Activated T-cell treated with anti-CD3 and anti-CD28 coated beads, Interleukin-2, amount 50 U/mL, for 24 hours (primary cell): ENCODE measurements around the gene N4BP3.
A peak's percentile ranks its signal among the peaks of the same experiment; 100 is the strongest.
"Not testable (repeated sequence)": the region's sequence is repeated elsewhere in the genome, so short reads cannot be mapped to it uniquely, and the experiment has no call there.

ENCODE experiments used
- DNase-seq: peaks from one replicate; pipeline ENCODE4 v3.0.0-alpha.2; 2020
- H3K27ac Mint-ChIP-seq: 2 replicates; pipeline ENCODE4 v1.8.0; 2020; ENCODE audit warnings: mild to moderate bottlenecking, mixed read lengths
- H3K27me3 Mint-ChIP-seq: 2 replicates; pipeline ENCODE4 v1.8.0; 2020; ENCODE audit warnings: mixed read lengths
- H3K36me3 Mint-ChIP-seq: 2 replicates; pipeline ENCODE4 v1.8.0; 2020; ENCODE audit warnings: low read depth, mixed read lengths
- H3K4me1 Mint-ChIP-seq: 2 replicates; pipeline ENCODE4 v1.8.0; 2020; ENCODE audit warnings: low read depth, mixed read lengths
- H3K4me3 Mint-ChIP-seq: 2 replicates; pipeline ENCODE4 v1.8.0; 2020; ENCODE audit warnings: mild to moderate bottlenecking, moderate library complexity, mixed read lengths
- H3K9me3 Mint-ChIP-seq: 2 replicates; pipeline ENCODE4 v1.8.0; 2020; ENCODE audit warnings: mixed read lengths

Gene N4BP3

GRCh38 chr5:178083922-178084321, 29.4 kb upstream of the N4BP3 start:
- Mint-ChIP-seq H3K4me1 (no peaks in the 10 kb centered on the region), H3K4me3 (no peak overlapping the region), H3K27ac (no peak overlapping the region), H3K36me3 (no peaks in the 10 kb centered on the region), H3K9me3 (no peaks in the 10 kb centered on the region), H3K27me3 (peaks cover 15% of the 10 kb centered on the region)
- no peak for DNase-seq

- peaks cover 15% of the 10 kb centered on the region for H3K27me3 Mint-ChIP-seq
- no peak for DNase-seq
- H3K27ac Mint-ChIP-seq: no peak overlapping the region
- no peaks in the 10 kb centered on the region for H3K4me1 Mint-ChIP-seq
- H3K9me3 Mint-ChIP-seq: no peaks in the 10 kb centered on the region
- H3K36me3 Mint-ChIP-seq: no peaks in the 10 kb centered on the region
- H3K4me3 Mint-ChIP-seq: no peak overlapping the region
Measured at GRCh38 chr5:178085316-178085715, 28.0 kb upstream of the N4BP3 start.

- H3K36me3 Mint-ChIP-seq: no peaks in the 10 kb centered on the region
- H3K27ac Mint-ChIP-seq: no peak overlapping the region
- DNase-seq: no peak
- H3K27me3 Mint-ChIP-seq: peaks cover 15% of the 10 kb centered on the region
- no peaks in the 10 kb centered on the region for H3K9me3 Mint-ChIP-seq
- H3K4me1 Mint-ChIP-seq: peaks cover 6% of the 10 kb centered on the region
- H3K4me3 Mint-ChIP-seq: no peak overlapping the region
Measured at GRCh38 chr5:178086266-178086665, 27.1 kb upstream of the N4BP3 start.

- not testable (repeated sequence) for H3K27ac Mint-ChIP-seq, H3K9me3 Mint-ChIP-seq, H3K36me3 Mint-ChIP-seq, H3K4me3 Mint-ChIP-seq, DNase-seq, H3K4me1 Mint-ChIP-seq
- peaks cover 12% of the 10 kb centered on the region for H3K27me3 Mint-ChIP-seq
Measured at GRCh38 chr5:178087199-178087598, 26.1 kb upstream of the N4BP3 start.

- no peaks in the 10 kb centered on the region for H3K36me3 Mint-ChIP-seq
- peaks cover 3% of the 10 kb centered on the region for H3K27me3 Mint-ChIP-seq
- H3K4me3 Mint-ChIP-seq: no peak overlapping the region
- peaks cover 21% of the 10 kb centered on the region for H3K4me1 Mint-ChIP-seq
- DNase-seq: no peak
- no peak overlapping the region for H3K27ac Mint-ChIP-seq
- no peaks in the 10 kb centered on the region for H3K9me3 Mint-ChIP-seq
Measured at GRCh38 chr5:178090856-178091255, 22.5 kb upstream of the N4BP3 start.

GRCh38 chr5:178093134-178093533, 20.2 kb upstream of the N4BP3 start:
- H3K4me3 Mint-ChIP-seq: no peak overlapping the region
- no peaks in the 10 kb centered on the region for H3K27me3 Mint-ChIP-seq
- H3K9me3 Mint-ChIP-seq: no peaks in the 10 kb centered on the region
- DNase-seq: no peak
- no peaks in the 10 kb centered on the region for H3K36me3 Mint-ChIP-seq
- H3K4me1 Mint-ChIP-seq: peaks cover 21% of the 10 kb centered on the region
- H3K27ac Mint-ChIP-seq: no peak overlapping the region

- H3K4me3 Mint-ChIP-seq: no peak overlapping the region
- no peaks in the 10 kb centered on the region for H3K9me3 Mint-ChIP-seq
- H3K4me1 Mint-ChIP-seq: peaks cover 21% of the 10 kb centered on the region
- H3K36me3 Mint-ChIP-seq: no peaks in the 10 kb centered on the region
- no peaks in the 10 kb centered on the region for H3K27me3 Mint-ChIP-seq
- H3K27ac Mint-ChIP-seq: peak overlapping the region; percentile 19
- DNase-seq: no peak
Measured at GRCh38 chr5:178094345-178094744, 19.0 kb upstream of the N4BP3 start.

- no peaks in the 10 kb centered on the region for H3K9me3 Mint-ChIP-seq
- H3K36me3 Mint-ChIP-seq: no peaks in the 10 kb centered on the region
- no peaks in the 10 kb centered on the region for H3K27me3 Mint-ChIP-seq
- H3K27ac Mint-ChIP-seq: no peak overlapping the region
- peaks cover 10% of the 10 kb centered on the region for H3K4me1 Mint-ChIP-seq
- no peak overlapping the region for H3K4me3 Mint-ChIP-seq
- no peak for DNase-seq
Measured at GRCh38 chr5:178098685-178099084, 14.6 kb upstream of the N4BP3 start.

- Mint-ChIP-seq H3K27me3 (no peaks in the 10 kb centered on the region), H3K27ac (peak overlapping the region; percentile 56), H3K9me3 (no peaks in the 10 kb centered on the region), H3K4me1 (peaks cover 12% of the 10 kb centered on the region), H3K4me3 (no peak overlapping the region), H3K36me3 (no peaks in the 10 kb centered on the region)
- DNase-seq: no peak
Measured at GRCh38 chr5:178103612-178104011, 9.7 kb upstream of the N4BP3 start.

GRCh38 chr5:178104492-178104891, 8.8 kb upstream of the N4BP3 start:
- no peaks in the 10 kb centered on the region for H3K27me3 Mint-ChIP-seq
- no peak overlapping the region for H3K4me3 Mint-ChIP-seq
- H3K9me3 Mint-ChIP-seq: no peaks in the 10 kb centered on the region
- no peak overlapping the region for H3K27ac Mint-ChIP-seq
- DNase-seq: no peak
- H3K36me3 Mint-ChIP-seq: no peaks in the 10 kb centered on the region
- H3K4me1 Mint-ChIP-seq: peaks cover 12% of the 10 kb centered on the region

- H3K9me3 Mint-ChIP-seq: no peaks in the 10 kb centered on the region
- DNase-seq: no peak
- H3K4me1 Mint-ChIP-seq: peaks cover 12% of the 10 kb centered on the region
- no peaks in the 10 kb centered on the region for H3K36me3 Mint-ChIP-seq
- no peak overlapping the region for H3K4me3 Mint-ChIP-seq
- H3K27me3 Mint-ChIP-seq: no peaks in the 10 kb centered on the region
- no peak overlapping the region for H3K27ac Mint-ChIP-seq
Measured at GRCh38 chr5:178106086-178106485, 7.2 kb upstream of the N4BP3 start.

- Mint-ChIP-seq H3K36me3 (no peaks in the 10 kb centered on the region), H3K9me3 (no peaks in the 10 kb centered on the region), H3K4me3 (no peak overlapping the region), H3K4me1 (peaks cover 12% of the 10 kb centered on the region), H3K27me3 (no peaks in the 10 kb centered on the region), H3K27ac (no peak overlapping the region)
- no peak for DNase-seq
Measured at GRCh38 chr5:178106556-178107239, 6.6 kb upstream of the N4BP3 start.

- Mint-ChIP-seq H3K4me1 (peaks cover 16% of the 10 kb centered on the region), H3K36me3 (no peaks in the 10 kb centered on the region), H3K4me3 (no peak overlapping the region), H3K27ac (no peak overlapping the region), H3K9me3 (no peaks in the 10 kb centered on the region), H3K27me3 (no peaks in the 10 kb centered on the region)
- no peak for DNase-seq
Measured at GRCh38 chr5:178107756-178108310, 5.5 kb upstream of the N4BP3 start.

- H3K4me3 Mint-ChIP-seq: no peak overlapping the region
- peaks cover 18% of the 10 kb centered on the region for H3K4me1 Mint-ChIP-seq
- H3K27me3 Mint-ChIP-seq: no peaks in the 10 kb centered on the region
- H3K36me3 Mint-ChIP-seq: no peaks in the 10 kb centered on the region
- no peak for DNase-seq
- H3K27ac Mint-ChIP-seq: no peak overlapping the region
- no peaks in the 10 kb centered on the region for H3K9me3 Mint-ChIP-seq
Measured at GRCh38 chr5:178108446-178108845, 4.9 kb upstream of the N4BP3 start.

GRCh38 chr5:178108966-178109365, 4.4 kb upstream of the N4BP3 start:
- Mint-ChIP-seq H3K4me3 (no peak overlapping the region), H3K36me3 (no peaks in the 10 kb centered on the region), H3K9me3 (no peaks in the 10 kb centered on the region), H3K27me3 (no peaks in the 10 kb centered on the region), H3K4me1 (peaks cover 16% of the 10 kb centered on the region), H3K27ac (no peak overlapping the region)
- DNase-seq: no peak

GRCh38 chr5:178110511-178110910, 2.8 kb upstream of the N4BP3 start:
- Mint-ChIP-seq H3K4me3 (no peak overlapping the region), H3K9me3 (no peaks in the 10 kb centered on the region), H3K36me3 (peaks cover 5% of the 10 kb centered on the region), H3K4me1 (peaks cover 24% of the 10 kb centered on the region), H3K27ac (no peak overlapping the region), H3K27me3 (no peaks in the 10 kb centered on the region)
- no peak for DNase-seq
